Nephron progenitor cell (in vitro differentiated cells): Measurements from ENCODE around the gene TRIM32.

Source experiments
- DNase-seq: peaks from one replicate; pipeline ENCODE4 v3.0.0; 2021
- H3K27ac Mint-ChIP-seq: 2 replicates; pipeline ENCODE4 v1.8.0; 2021; ENCODE audit warnings: mild to moderate bottlenecking, moderate library complexity, mixed read lengths
- H3K27me3 Mint-ChIP-seq: 2 replicates; pipeline ENCODE4 v1.8.0; 2021; ENCODE audit warnings: mild to moderate bottlenecking, low read depth, mixed read lengths; ENCODE audit not compliant: poor library complexity
- H3K36me3 Mint-ChIP-seq: 2 replicates; pipeline ENCODE4 v1.8.0; 2021; ENCODE audit warnings: low read depth, mixed read lengths
- H3K4me1 Mint-ChIP-seq: 2 replicates; pipeline ENCODE4 v1.8.0; 2021; ENCODE audit warnings: mixed read lengths
- H3K4me3 Mint-ChIP-seq: 2 replicates; pipeline ENCODE4 v1.8.0; 2021; ENCODE audit warnings: mild to moderate bottlenecking, moderate library complexity, mixed read lengths
- H3K9me3 Mint-ChIP-seq: 2 replicates; pipeline ENCODE4 v1.8.0; 2021; ENCODE audit warnings: mild to moderate bottlenecking, moderate library complexity, mixed read lengths
- TF ChIP-seq, protein P1 (sequence below): fragments of 200-600 bp; sonication (generic); IDR thresholded peaks from 2 replicates; pipeline ENCODE4 v1.5.0; 2021; ENCODE audit warnings: antibody characterized with exemption

TRIM32 gene

DNA sequence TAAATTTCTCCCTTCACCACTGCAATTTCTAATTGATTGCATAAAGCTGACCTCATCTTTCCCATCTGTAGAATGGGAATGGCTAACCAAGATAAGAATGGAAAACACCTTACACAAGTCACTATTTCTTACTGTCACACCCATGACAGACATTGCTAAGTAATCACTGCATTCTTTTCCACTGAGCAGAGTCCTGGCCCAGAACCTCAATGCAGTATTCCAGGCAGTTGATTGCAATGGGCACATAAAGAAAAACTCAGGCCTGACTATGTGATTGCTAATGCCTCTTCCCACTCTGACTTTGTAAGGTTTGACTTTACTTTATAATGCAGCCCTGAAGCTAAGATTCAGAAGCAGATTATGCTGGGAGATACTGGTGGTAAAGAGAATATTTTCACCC is 29.3 kb downstream of the TRIM32 start:
- peaks cover 15% of the 10 kb centered on the region for H3K27me3 Mint-ChIP-seq
- no peak overlapping the region for H3K4me3 Mint-ChIP-seq
- H3K36me3 Mint-ChIP-seq: peaks cover 7% of the 10 kb centered on the region
- H3K4me1 Mint-ChIP-seq: peaks cover 5% of the 10 kb centered on the region
- TF ChIP-seq, protein P1, sequence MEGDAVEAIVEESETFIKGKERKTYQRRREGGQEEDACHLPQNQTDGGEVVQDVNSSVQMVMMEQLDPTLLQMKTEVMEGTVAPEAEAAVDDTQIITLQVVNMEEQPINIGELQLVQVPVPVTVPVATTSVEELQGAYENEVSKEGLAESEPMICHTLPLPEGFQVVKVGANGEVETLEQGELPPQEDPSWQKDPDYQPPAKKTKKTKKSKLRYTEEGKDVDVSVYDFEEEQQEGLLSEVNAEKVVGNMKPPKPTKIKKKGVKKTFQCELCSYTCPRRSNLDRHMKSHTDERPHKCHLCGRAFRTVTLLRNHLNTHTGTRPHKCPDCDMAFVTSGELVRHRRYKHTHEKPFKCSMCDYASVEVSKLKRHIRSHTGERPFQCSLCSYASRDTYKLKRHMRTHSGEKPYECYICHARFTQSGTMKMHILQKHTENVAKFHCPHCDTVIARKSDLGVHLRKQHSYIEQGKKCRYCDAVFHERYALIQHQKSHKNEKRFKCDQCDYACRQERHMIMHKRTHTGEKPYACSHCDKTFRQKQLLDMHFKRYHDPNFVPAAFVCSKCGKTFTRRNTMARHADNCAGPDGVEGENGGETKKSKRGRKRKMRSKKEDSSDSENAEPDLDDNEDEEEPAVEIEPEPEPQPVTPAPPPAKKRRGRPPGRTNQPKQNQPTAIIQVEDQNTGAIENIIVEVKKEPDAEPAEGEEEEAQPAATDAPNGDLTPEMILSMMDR: no peak
- no peak overlapping the region for H3K27ac Mint-ChIP-seq
- no peak for DNase-seq
- H3K9me3 Mint-ChIP-seq: peaks cover 8% of the 10 kb centered on the region

DNA sequence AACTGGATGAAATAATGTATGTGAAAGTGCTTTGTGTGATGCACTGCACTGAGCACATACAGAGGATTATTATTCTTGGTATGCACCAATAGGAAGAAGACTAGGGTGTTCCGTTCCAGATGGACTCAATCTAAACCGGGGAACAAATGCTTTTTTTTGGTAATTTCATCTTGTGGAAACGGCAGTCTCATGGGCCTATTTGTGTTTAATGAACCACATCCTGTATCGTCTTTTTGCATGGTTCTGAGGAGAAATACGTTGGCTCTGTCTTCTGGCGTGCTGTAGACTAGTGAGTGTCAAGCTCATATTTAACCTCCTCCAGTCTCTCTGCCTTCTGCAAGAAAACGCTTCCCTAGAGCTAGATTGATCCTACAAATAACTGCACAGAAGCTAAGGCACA is 30.0 kb downstream of the TRIM32 start:
- Mint-ChIP-seq H3K4me1 (peaks cover 5% of the 10 kb centered on the region), H3K9me3 (peaks cover 8% of the 10 kb centered on the region), H3K27me3 (peaks cover 15% of the 10 kb centered on the region), H3K4me3 (no peak overlapping the region), H3K36me3 (peaks cover 7% of the 10 kb centered on the region), H3K27ac (no peak overlapping the region)
- TF ChIP-seq, protein P1: no peak
- no peak for DNase-seq

DNA sequence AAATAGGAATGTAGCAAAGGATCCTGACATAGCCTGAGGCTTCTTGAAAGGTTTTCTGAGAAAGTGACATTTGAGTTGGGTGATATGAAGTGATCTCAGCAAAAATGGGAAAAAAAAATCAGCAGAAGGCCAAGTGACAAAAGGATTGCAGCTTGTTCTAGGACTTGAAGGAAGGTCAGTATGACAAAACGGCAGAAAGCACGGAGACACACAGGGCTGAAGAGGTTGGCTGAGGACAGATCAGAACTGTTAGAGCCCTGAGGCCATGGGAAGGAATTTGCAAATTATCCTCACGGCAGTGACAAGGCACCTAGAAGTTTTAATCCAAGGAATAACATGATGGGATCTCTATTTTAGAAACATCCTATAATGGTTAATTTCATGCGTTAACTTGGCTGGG is 31.0 kb downstream of the TRIM32 start:
- TF ChIP-seq, protein P1: no peak
- H3K9me3 Mint-ChIP-seq: peaks cover 8% of the 10 kb centered on the region
- H3K27me3 Mint-ChIP-seq: peaks cover 15% of the 10 kb centered on the region
- H3K36me3 Mint-ChIP-seq: peaks cover 7% of the 10 kb centered on the region
- H3K27ac Mint-ChIP-seq: no peak overlapping the region
- no peak overlapping the region for H3K4me3 Mint-ChIP-seq
- H3K4me1 Mint-ChIP-seq: peaks cover 5% of the 10 kb centered on the region
- DNase-seq: no peak

DNA sequence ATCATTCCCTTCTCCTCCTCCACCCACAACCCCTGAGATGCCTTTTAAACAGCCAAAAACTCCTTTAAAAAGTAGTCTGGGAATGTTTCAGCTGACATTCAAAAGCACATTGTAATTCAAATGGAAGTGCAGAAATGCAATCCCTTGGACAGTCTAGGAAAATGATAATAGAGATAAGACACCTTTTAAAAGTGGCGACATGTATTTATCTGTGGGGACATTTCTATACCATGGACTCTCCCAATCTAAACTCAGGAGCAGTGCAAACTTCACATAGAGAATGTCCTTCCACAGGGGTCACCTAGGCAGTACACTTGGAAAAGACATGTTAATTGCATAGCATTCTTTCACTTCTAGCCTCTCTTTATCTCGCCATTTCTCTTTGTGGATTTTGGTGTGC is 33.0 kb downstream of the TRIM32 start:
- no peak overlapping the region for H3K4me3 Mint-ChIP-seq
- peaks cover 8% of the 10 kb centered on the region for H3K9me3 Mint-ChIP-seq
- peaks cover 21% of the 10 kb centered on the region for H3K27me3 Mint-ChIP-seq
- DNase-seq: no peak
- peaks cover 7% of the 10 kb centered on the region for H3K36me3 Mint-ChIP-seq
- H3K4me1 Mint-ChIP-seq: peaks cover 13% of the 10 kb centered on the region
- TF ChIP-seq, protein P1: no peak
- H3K27ac Mint-ChIP-seq: no peak overlapping the region

DNA sequence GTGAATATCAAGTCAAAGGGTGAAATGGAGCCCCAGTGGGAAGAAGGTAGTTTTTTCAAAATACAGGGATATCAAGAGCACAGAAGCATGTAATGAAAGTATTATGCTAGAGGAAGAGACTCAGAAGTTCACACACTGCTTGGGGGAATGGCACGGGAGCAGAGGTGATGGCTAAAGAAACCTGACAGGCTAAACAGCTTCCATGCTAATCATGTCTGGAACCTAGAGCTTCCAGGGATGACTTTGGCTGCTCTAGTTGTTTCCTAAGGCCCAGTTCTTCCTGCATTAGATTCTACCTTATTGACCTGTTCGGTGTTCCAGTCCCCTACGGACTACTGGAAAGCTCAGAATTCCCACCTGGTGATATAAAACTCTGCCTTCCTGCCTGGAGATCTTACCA is 34.3 kb downstream of the TRIM32 start:
- Mint-ChIP-seq H3K36me3 (peaks cover 7% of the 10 kb centered on the region), H3K4me3 (no peak overlapping the region), H3K27ac (no peak overlapping the region), H3K27me3 (peaks cover 21% of the 10 kb centered on the region), H3K4me1 (peaks cover 13% of the 10 kb centered on the region), H3K9me3 (peaks cover 8% of the 10 kb centered on the region)
- TF ChIP-seq, protein P1: no peak
- DNase-seq: no peak

DNA sequence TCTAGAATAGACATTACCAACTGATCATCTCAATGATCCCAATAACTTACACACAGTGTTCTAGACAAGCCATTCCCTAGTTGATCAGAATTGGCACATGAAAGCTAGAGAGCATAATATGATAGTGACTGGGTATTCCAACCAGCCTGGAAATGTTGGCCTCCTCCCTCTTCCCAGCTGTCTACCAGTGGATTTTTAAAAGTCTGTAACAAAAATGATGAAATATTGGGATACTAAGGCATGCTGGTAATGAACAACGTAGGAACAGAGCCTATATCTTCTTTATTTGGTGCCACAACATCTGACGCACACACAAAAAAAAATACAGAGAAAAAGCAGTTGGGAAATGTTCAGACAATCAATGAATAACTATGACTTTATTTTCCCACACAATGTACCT is 34.8 kb downstream of the TRIM32 start:
- Mint-ChIP-seq H3K4me3 (no peak overlapping the region), H3K9me3 (peaks cover 8% of the 10 kb centered on the region)

More for the DNA sequence above, 34.8 kb downstream of the TRIM32 start:
- TF ChIP-seq, protein P1: no peak
- H3K27ac Mint-ChIP-seq: no peak overlapping the region
- DNase-seq: no peak
- H3K36me3 Mint-ChIP-seq: peaks cover 7% of the 10 kb centered on the region
- H3K4me1 Mint-ChIP-seq: peaks cover 13% of the 10 kb centered on the region
- H3K27me3 Mint-ChIP-seq: peaks cover 21% of the 10 kb centered on the region
